HG02938 (cell line): ENCODE measurements around the gene AATK.

Experiments
- ATAC-seq: cut with Tn5 transposase; IDR thresholded peaks from one replicate; pipeline ENCODE4 v1.9.1; 2021; ENCODE audit warnings: mild to moderate bottlenecking, moderate library complexity; ENCODE audit not compliant: unreplicated experiment

AATK gene

DNA sequence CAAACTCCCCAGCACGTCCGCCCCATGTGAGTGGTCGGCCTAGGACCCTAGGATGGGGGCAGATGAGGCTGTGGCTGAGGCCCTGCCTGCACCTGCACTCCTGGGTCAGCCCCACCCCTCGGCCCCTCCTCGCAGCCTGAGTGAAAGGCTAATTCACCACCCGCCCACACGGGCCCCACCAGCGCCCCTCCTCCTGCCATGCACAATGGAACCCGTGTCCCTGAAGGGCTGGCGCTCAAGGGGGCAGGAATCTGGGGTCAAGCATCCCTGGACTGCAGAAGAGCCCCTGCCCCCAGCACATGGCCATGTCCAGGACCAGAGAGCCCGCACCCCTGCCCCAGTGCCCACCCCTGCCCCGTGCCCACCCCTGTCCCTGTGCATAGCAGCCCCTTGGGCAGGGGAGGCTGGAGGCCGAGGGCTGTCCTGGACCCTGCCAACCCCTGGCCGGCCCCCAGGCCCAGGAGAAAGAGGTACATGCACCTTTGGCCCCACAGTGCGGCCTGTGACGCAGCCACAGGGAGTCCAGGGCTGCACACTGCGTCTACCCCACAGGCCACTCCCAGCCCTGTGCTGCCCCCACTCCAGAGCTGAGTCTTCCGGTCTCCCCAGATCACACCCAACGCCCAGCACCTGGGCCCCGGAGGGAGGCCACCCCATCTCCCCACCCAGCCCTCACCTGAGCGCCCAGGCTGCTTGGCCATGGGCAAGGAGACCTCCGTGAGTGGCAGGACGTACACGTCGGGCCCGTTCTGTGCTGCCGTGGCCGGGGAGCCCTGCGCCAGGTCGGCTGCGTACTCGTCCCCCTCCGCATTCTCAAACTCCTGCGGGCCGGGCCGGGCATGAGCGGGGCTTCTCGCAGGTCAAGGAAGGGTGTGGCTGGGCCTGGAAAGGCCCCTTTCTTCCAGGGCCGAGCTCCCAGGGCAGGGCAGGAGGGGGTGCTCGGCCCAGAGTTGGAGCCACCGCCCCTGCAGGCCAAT lies 35.3 kb downstream of the AATK start:
- no peak for ATAC-seq

- ATAC-seq, result no peak
These were observed 36.2 kb downstream of the AATK start for GRCh38 chr17:81129711-81130367.

- ATAC-seq, result no peak
These were observed 36.7 kb downstream of the AATK start for GRCh38 chr17:81129289-81129688.

- ATAC-seq, result no peak
These were observed 37.2 kb downstream of the AATK start for GRCh38 chr17:81128774-81129173.

GRCh38 chr17:81128338-81128737 lies 37.7 kb downstream of the AATK start:
- ATAC-seq, result no peak

- ATAC-seq, result no peak
These were observed 38.4 kb downstream of the AATK start for GRCh38 chr17:81127526-81128177.

DNA sequence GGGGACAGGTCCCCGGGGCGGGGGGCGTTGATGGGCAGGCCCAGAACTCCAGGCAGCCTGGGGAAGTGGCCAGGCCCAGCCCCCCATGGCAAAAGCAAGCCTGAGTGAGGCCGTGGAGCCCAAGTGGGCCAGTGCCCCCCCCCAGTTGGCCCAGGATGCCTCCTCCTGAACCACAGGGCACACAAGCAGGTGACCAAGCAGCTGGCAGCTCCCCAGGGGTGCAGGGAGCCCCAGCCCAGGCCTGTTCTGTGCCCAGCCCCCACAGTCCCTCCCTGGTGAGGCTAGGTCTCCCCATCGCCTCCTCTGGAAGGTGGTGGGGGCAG lies 38.9 kb downstream of the AATK start:
- ATAC-seq, result no peak

- ATAC-seq, result no peak
These were observed 39.5 kb downstream of the AATK start for GRCh38 chr17:81126281-81127132.

DNA sequence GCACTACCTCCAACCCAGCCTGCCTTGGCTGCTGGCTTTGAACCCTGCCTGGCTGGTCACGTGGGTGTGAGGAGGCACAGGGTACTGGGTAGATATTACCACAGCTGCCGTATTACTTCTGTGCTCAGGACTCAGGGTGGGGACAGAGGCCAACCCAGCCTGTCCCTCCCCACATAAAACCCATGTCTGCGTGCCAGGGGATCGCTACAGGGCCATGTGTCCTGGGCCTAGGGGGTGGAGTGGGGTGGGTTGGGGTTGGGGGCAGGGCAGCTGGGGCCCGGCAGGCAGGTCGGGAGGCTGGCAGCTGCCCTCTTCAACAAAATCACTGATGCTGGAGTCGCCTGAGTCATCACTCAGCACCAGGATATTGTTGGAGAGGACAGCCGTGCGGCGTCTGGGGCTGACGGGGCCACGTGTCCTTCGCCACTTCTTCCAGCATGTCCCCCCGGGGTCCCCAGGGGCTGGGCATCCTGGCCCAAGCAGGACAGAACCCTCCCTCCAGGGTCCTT lies 40.4 kb downstream of the AATK start:
- ATAC-seq, result no peak

DNA sequence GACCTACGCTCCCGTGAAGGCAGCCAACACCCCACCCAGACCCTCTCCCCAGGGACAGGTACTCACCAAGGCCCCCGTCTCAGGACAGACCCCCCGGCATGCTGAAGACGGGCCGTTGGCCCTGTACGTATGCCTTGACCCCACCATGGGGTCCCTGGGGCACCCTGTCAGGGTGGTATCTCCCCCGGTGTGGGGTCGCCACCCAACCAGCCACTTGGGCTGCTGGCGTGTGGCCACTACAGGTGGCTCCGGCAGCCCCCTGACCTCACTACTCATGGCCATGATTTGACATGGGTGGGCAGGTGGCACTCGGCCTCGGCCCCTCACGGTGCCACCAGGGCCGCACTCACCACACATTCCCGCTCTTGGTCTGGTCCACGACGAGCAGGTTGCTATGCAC lies 41.6 kb downstream of the AATK start:
- ATAC-seq, result no peak

GRCh38 chr17:81123052-81124048 lies 42.7 kb downstream of the AATK start:
- no peak for ATAC-seq

- no peak for ATAC-seq
These were observed 43.9 kb downstream of the AATK start for GRCh38 chr17:81121841-81122733.

DNA sequence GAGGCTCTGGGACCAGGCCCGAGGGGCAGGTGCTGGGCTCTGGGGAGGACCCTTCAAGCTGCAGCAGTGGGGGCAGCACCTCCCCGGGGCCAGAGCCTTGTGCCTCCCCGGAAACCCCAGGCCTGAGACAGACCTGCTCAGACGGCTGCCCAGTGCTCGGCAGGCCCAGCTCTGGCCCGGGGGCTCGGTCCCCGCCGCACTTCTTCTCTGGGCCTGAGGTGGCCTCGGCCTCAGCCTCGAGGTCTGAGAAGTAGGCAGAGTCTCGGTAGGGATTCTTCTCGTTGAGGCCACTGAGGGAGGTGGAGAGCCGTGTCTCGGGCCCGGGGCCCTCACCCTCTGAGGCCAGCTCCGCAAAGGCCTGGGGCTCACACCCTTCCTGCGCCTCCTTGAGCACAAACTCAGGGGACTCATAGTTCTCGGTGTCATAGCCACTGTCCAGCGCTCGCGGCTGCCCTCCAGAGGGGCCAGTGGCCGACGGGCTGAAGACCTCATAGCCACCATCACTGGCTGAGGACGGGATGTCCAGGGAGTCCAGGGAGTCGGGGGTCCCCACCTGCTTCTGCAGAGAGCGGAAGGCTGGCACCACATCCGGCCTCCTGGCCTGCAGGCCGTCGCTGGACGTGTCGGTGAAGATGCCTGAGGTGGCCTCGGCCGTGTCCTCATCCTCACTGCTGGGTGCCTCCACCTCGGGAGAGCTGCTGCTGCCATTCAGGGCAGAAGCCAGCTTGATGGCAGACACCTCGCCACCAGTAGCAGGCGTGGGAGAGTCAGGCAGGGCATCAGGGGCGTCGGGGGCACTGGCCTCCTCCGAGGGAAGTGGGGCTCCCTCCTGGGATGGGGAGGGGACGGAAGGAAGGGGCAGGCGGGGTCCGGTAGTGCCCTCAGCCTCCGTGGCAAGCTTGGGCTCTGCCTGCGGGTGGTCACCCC lies 45.1 kb downstream of the AATK start:
- no peak for ATAC-seq

DNA sequence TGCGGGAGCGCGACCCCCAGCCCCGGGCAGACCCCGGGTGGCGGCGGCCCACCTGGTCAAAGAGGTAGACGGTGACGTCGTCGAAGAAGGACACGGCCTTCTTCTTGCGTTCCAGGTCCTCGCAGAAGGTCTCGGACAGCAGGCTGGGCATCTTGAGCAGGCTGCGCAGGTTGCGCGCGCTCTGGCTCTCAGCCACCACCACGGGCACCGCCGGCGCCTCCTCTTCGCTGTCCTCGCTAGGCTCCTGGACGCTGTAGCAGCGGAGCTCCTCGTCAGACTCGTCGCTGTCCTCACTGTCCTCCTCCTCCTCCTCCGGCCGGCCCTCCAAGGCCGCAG lies 45.9 kb downstream of the AATK start:
- ATAC-seq, result no peak

DNA sequence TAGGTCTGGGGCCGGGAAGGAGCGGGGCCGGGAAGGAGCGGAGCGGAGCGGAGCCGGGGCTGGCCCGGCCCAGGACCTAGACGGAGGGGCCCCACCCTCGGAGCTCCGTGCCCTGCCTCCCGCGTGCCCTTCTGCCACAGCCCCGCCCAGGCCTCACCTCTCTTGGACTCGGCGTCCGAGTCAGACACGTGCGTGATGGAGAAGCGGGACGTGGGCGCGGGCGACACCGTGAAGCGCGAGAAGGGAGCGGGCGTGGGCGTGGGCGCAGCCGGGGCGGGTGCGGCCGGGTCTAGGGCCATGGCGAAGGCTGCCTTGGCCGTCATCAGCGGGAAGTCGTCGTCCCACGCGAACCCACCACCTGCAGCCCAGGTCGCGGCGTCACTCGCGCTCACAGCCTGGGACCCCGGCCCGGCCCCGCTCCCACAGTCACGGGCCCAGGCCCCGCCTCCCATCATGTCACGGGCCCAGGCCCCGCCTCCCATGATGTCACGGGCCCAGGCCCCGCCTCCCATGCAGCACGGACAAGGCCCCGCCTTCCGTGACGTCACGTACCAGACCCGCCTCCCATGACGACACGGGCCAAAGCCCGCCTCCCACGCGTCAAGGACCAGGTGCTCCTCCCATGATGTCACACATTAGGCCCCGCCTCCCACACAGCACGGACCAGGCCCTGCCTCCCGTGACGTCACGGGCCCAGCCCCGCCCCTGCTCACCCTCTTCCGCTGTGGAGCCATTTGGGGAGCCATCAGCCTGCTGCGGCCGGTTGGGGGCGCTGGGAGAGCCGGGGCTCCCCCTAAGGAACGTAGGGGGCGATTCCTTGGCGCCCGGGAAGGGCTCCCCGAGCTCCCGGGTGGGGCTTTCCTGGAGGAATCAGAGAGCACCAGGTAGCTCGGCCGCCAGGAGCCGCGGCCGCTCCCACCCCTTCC lies 46.5 kb downstream of the AATK start:
- no peak for ATAC-seq
